ENCODE results near the gene GKN2. TPM values are rescaled to one million over a fixed set of nuclear protein-coding genes. Genes with fewer than 3 reads are reported as not detected.
A peak's percentile ranks its signal among the peaks of the same experiment; 100 is the strongest.

The GKN2 gene
- total and polyA plus RNA-seq, 4 donors: 3.4 to 429 (median 102) TPM

GRCh38 chr2:68931149-68931711, 21.5 kb downstream of the GKN2 start:
- 85 to 86% methylated on average over 3 of the region's 3 CpGs for WGBS, 2 donors
- no peak overlapping the region for H3K27ac ChIP-seq (ENCODE audit: low read depth in 1 of 2, low read length in 1 of 2)
- no peaks in the 10 kb centered on the region for H3K9me3 ChIP-seq (ENCODE audit: control insufficient read depth in 4 of 4, insufficient read depth in 3 of 4, low read length in 3 of 4)
- TF ChIP-seq CTCF (IDR thresholded peaks at IDR 0.05; ENCODE audit: control extremely low read depth, extremely low read depth): no peak
- H3K4me1 ChIP-seq (ENCODE audit: control insufficient read depth in 5 of 5, insufficient read depth in 5 of 5, low read length in 5 of 5): peaks cover 0 to 31% (median 2%) of the 10 kb centered on the region in 5 donors
- no peak for DNase-seq
- no peak overlapping the region for H3K4me3 ChIP-seq
- no peak for ATAC-seq (ENCODE audit: insufficient read depth, low FRiP score)
- H3K36me3 ChIP-seq (ENCODE audit: control insufficient read depth in 4 of 4, insufficient read depth in 4 of 4, low read length in 4 of 4): no peaks in the 10 kb centered on the region
- H3K27me3 ChIP-seq (ENCODE audit: control insufficient read depth in 3 of 3, insufficient read depth in 3 of 3, low read length in 2 of 3): no peaks in the 10 kb centered on the region
- no peak overlapping the region for H3K9ac ChIP-seq (ENCODE audit: insufficient read depth in 1 of 2, low read length in 2 of 2)

- peak; percentile 55 to 68 (median 62) for DNase-seq
- no peaks in the 10 kb centered on the region for H3K36me3 ChIP-seq (ENCODE audit: control insufficient read depth in 4 of 4, insufficient read depth in 4 of 4, low read length in 4 of 4)
- ATAC-seq (ENCODE audit: insufficient read depth, low FRiP score): no peak
- no peak overlapping the region for H3K9ac ChIP-seq (ENCODE audit: insufficient read depth in 1 of 2, low read length in 2 of 2)
- WGBS, 2 donors: 71 to 83% methylated on average over 4 of the region's 4 CpGs
- no peaks in the 10 kb centered on the region for H3K27me3 ChIP-seq (ENCODE audit: control insufficient read depth in 3 of 3, insufficient read depth in 3 of 3, low read length in 2 of 3)
- H3K27ac ChIP-seq (ENCODE audit: low read depth in 1 of 2, low read length in 1 of 2): no peak overlapping the region
- no peaks in the 10 kb centered on the region for H3K9me3 ChIP-seq (ENCODE audit: control insufficient read depth in 4 of 4, insufficient read depth in 3 of 4, low read length in 3 of 4)
- H3K4me1 ChIP-seq (ENCODE audit: control insufficient read depth in 5 of 5, insufficient read depth in 5 of 5, low read length in 5 of 5): peaks cover 0 to 15% (median 2%) of the 10 kb centered on the region in 5 donors
- no peak for TF ChIP-seq CTCF (IDR thresholded peaks at IDR 0.05; ENCODE audit: control extremely low read depth, extremely low read depth)
- no peak overlapping the region for H3K4me3 ChIP-seq
Observed at GRCh38 chr2:68926796-68927195, 25.9 kb downstream of the GKN2 start.

- Histone ChIP-seq H3K36me3 (ENCODE audit: control insufficient read depth in 4 of 4, insufficient read depth in 4 of 4, low read length in 4 of 4) (no peaks in the 10 kb centered on the region), H3K9me3 (ENCODE audit: control insufficient read depth in 4 of 4, insufficient read depth in 3 of 4, low read length in 3 of 4) (no peaks in the 10 kb centered on the region), H3K27me3 (ENCODE audit: control insufficient read depth in 3 of 3, insufficient read depth in 3 of 3, low read length in 2 of 3) (no peaks in the 10 kb centered on the region), H3K27ac (ENCODE audit: low read depth in 1 of 2, low read length in 1 of 2) (no peak overlapping the region), H3K4me3 (no peak overlapping the region), H3K9ac (ENCODE audit: insufficient read depth in 1 of 2, low read length in 2 of 2) (no peak overlapping the region), H3K4me1 (ENCODE audit: control insufficient read depth in 5 of 5, insufficient read depth in 5 of 5, low read length in 5 of 5) (peaks cover 0 to 9% (median 2%) of the 10 kb centered on the region in 5 donors)
- DNase-seq (peak; percentile 30 to 64 (median 50)), ATAC-seq (ENCODE audit: insufficient read depth, low FRiP score) (no peak)
- WGBS, 2 donors: 44 to 45% methylated on average over 9 of the region's 9 CpGs
- peak; percentile 94 for TF ChIP-seq CTCF (IDR thresholded peaks at IDR 0.05; ENCODE audit: control extremely low read depth, extremely low read depth)
Observed at GRCh38 chr2:68925295-68925896, 27.3 kb downstream of the GKN2 start.

All from lung (tissue), 12 donors.